ENCODE results near the gene MAN2A1. TPM values are rescaled to one million over a fixed set of nuclear protein-coding genes. Genes with fewer than 3 reads are reported as not detected.
"Not testable (repeated sequence)": the region's sequence is repeated elsewhere in the genome, so short reads cannot be mapped to it uniquely, and the experiment has no call there.

The MAN2A1 gene
- total RNA-seq, 1 donor from 2014 or later = 31.0 TPM

GRCh38 chr5:109812698-109813097 lies 123.0 kb downstream of the MAN2A1 start:
- intact Hi-C loops (cut with micrococcal nuclease) = no loop called here

GRCh38 chr5:109816732-109817131 lies 127.0 kb downstream of the MAN2A1 start:
- intact Hi-C loops (cut with micrococcal nuclease) = no loop called here

- intact Hi-C loops (cut with micrococcal nuclease) = no loop called here
Measured at GRCh38 chr5:109819878-109820277, 130.2 kb downstream of the MAN2A1 start.

- intact Hi-C loops (cut with micrococcal nuclease) = no loop called here
Measured at GRCh38 chr5:109823597-109823996, 133.9 kb downstream of the MAN2A1 start.

GRCh38 chr5:109825450-109825849 lies 135.7 kb downstream of the MAN2A1 start:
- intact Hi-C loops (cut with micrococcal nuclease) = no loop called here

GRCh38 chr5:109826426-109826825 lies 136.7 kb downstream of the MAN2A1 start:
- intact Hi-C loops (cut with micrococcal nuclease) = no loop called here

GRCh38 chr5:109829331-109829730 lies 139.6 kb downstream of the MAN2A1 start:
- intact Hi-C loops (cut with micrococcal nuclease) = no loop called here

- intact Hi-C loops (cut with micrococcal nuclease) = no loop called here
Measured at GRCh38 chr5:109830955-109831502, 141.3 kb downstream of the MAN2A1 start.

GRCh38 chr5:109832207-109833188 lies 142.8 kb downstream of the MAN2A1 start:
- intact Hi-C loops (cut with micrococcal nuclease) = not testable (repeated sequence)

- intact Hi-C loops (cut with micrococcal nuclease) = no loop called here
Measured at GRCh38 chr5:109833946-109834345, 144.2 kb downstream of the MAN2A1 start.

- intact Hi-C loops (cut with micrococcal nuclease) = no loop called here
Measured at GRCh38 chr5:109836280-109836679, 146.6 kb downstream of the MAN2A1 start.

- intact Hi-C loops (cut with micrococcal nuclease) = no loop called here
Measured at GRCh38 chr5:109837231-109837861, 147.6 kb downstream of the MAN2A1 start.

GRCh38 chr5:109838157-109838556 lies 148.4 kb downstream of the MAN2A1 start:
- intact Hi-C loops (cut with micrococcal nuclease) = no loop called here

- intact Hi-C loops (cut with micrococcal nuclease) = loop anchor here (10.0 kb wide), 1 partner anchor 149 kb away; no protein-coding TSS in a partner anchor
Measured at GRCh38 chr5:109844148-109844547, 154.4 kb downstream of the MAN2A1 start.

GRCh38 chr5:109844695-109845094 lies 155.0 kb downstream of the MAN2A1 start:
- intact Hi-C loops (cut with micrococcal nuclease) = loop anchor here (10.0 kb wide), 1 partner anchor 150 kb away; no protein-coding TSS in a partner anchor

GRCh38 chr5:109848130-109848529 lies 158.4 kb downstream of the MAN2A1 start:
- intact Hi-C loops (cut with micrococcal nuclease) = loop anchor here (10.0 kb wide), 1 partner anchor 153 kb away; no protein-coding TSS in a partner anchor

GRCh38 chr5:109849478-109850088 lies 159.9 kb downstream of the MAN2A1 start:
- intact Hi-C loops (cut with micrococcal nuclease) = loop anchor here (10.0 kb wide), 1 partner anchor 155 kb away; no protein-coding TSS in a partner anchor

GRCh38 chr5:109852371-109853155 lies 162.8 kb downstream of the MAN2A1 start:
- intact Hi-C loops (cut with micrococcal nuclease) = no loop called here

GRCh38 chr5:109853377-109853776 lies 163.7 kb downstream of the MAN2A1 start:
- intact Hi-C loops (cut with micrococcal nuclease) = no loop called here

GRCh38 chr5:109855056-109855455 lies 165.3 kb downstream of the MAN2A1 start:
- intact Hi-C loops (cut with micrococcal nuclease) = no loop called here
